Measurements from ENCODE around the gene ABTB2. TPM values are rescaled to one million over a fixed set of nuclear protein-coding genes. Genes with fewer than 3 reads are reported as not detected.

Gene ABTB2
- total and polyA plus RNA-seq, 9 of the 15 experiments (the other 6 are each of a cell fraction or from before 2014, with no cell fraction given): 0.03 to 0.18 (median 0.12) TPM; not detected in 2

GRCh38 chr11:34242037-34242625 is 115.7 kb downstream of the ABTB2 start (continued):
- no peak for TF ChIP-seq CGGBP1 (CRISPR knock-in tag; IDR thresholded peaks at IDR 0.05)
- no peak for TF ChIP-seq HCFC1 (IDR thresholded peaks at IDR 0.05; ENCODE audit: low read depth, low read length)
- no peak for TF ChIP-seq MCM2 (IDR thresholded peaks at IDR 0.05; ENCODE audit: low read depth)
- TF ChIP-seq, protein P1, sequence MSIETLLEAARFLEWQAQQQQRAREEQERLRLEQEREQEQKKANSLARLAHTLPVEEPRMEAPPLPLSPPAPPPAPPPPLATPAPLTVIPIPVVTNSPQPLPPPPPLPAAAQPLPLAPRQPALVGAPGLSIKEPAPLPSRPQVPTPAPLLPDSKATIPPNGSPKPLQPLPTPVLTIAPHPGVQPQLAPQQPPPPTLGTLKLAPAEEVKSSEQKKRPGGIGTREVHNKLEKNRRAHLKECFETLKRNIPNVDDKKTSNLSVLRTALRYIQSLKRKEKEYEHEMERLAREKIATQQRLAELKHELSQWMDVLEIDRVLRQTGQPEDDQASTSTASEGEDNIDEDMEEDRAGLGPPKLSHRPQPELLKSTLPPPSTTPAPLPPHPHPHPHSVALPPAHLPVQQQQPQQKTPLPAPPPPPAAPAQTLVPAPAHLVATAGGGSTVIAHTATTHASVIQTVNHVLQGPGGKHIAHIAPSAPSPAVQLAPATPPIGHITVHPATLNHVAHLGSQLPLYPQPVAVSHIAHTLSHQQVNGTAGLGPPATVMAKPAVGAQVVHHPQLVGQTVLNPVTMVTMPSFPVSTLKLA (conservative IDR thresholded peaks at IDR 0.05): peak; percentile 29 to 68; a peak in 2 of 4 replicates
- TF ChIP-seq, protein P2, sequence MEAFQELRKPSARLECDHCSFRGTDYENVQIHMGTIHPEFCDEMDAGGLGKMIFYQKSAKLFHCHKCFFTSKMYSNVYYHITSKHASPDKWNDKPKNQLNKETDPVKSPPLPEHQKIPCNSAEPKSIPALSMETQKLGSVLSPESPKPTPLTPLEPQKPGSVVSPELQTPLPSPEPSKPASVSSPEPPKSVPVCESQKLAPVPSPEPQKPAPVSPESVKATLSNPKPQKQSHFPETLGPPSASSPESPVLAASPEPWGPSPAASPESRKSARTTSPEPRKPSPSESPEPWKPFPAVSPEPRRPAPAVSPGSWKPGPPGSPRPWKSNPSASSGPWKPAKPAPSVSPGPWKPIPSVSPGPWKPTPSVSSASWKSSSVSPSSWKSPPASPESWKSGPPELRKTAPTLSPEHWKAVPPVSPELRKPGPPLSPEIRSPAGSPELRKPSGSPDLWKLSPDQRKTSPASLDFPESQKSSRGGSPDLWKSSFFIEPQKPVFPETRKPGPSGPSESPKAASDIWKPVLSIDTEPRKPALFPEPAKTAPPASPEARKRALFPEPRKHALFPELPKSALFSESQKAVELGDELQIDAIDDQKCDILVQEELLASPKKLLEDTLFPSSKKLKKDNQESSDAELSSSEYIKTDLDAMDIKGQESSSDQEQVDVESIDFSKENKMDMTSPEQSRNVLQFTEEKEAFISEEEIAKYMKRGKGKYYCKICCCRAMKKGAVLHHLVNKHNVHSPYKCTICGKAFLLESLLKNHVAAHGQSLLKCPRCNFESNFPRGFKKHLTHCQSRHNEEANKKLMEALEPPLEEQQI (IDR thresholded peaks at IDR 0.05): no peak
- TF ChIP-seq ATF7 (IDR thresholded peaks at IDR 0.05): no peak
- TF ChIP-seq MEF2A (IDR thresholded peaks at IDR 0.05; ENCODE audit: control insufficient read depth, low read depth, low read length): no peak
- peak; percentile 54; the same call in 1 of the 2 replicates for TF ChIP-seq ETV5 (CRISPR knock-in tag; IDR thresholded peaks at IDR 0.05; ENCODE audit: low read depth)
- TF ChIP-seq TCF3 (CRISPR knock-in tag; IDR thresholded peaks at IDR 0.05): peak; percentile 73
- TF ChIP-seq TFAP4 (CRISPR knock-in tag; IDR thresholded peaks at IDR 0.05; ENCODE audit: borderline replicate concordance): peak; percentile 43; the same call in 1 of the 2 replicates
- TF ChIP-seq SIX5 (IDR thresholded peaks at IDR 0.05; ENCODE audit: borderline replicate concordance in 1 of 2, insufficient read depth in 1 of 2, low read depth in 1 of 2, low read length in 2 of 2): no peak
- TF ChIP-seq KLF1 (tag; IDR thresholded peaks at IDR 0.05): peak; percentile 64; the same call in 1 of the 2 replicates
- TF ChIP-seq ZFX (CRISPR knock-in tag; IDR thresholded peaks at IDR 0.05): peak; percentile 46; the same call in 1 of the 2 replicates
- TF ChIP-seq MEF2D (tag; conservative IDR thresholded peaks at IDR 0.05; ENCODE audit: low read depth): no peak
- peak; percentile 29; the same call in 1 of the 2 replicates for TF ChIP-seq EP400 (IDR thresholded peaks at IDR 0.05)
- TF ChIP-seq, protein P3, sequence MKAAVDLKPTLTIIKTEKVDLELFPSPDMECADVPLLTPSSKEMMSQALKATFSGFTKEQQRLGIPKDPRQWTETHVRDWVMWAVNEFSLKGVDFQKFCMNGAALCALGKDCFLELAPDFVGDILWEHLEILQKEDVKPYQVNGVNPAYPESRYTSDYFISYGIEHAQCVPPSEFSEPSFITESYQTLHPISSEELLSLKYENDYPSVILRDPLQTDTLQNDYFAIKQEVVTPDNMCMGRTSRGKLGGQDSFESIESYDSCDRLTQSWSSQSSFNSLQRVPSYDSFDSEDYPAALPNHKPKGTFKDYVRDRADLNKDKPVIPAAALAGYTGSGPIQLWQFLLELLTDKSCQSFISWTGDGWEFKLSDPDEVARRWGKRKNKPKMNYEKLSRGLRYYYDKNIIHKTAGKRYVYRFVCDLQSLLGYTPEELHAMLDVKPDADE (conservative IDR thresholded peaks at IDR 0.05; ENCODE audit: control insufficient read depth, low read depth, low read length): no peak
- TF ChIP-seq BDP1 (IDR thresholded peaks at IDR 0.05; ENCODE audit: insufficient read depth, insufficient read length): no peak
- no peak for TF ChIP-seq ZBTB17 (CRISPR knock-in tag; IDR thresholded peaks at IDR 0.05)
- no peak for TF ChIP-seq SAFB (IDR thresholded peaks at IDR 0.05; ENCODE audit: borderline replicate concordance, low read depth, low read length)

Measured in K562 (cell line).